H1 (cell line): ENCODE measurements around the gene ID1. TPM values are rescaled to one million over a fixed set of nuclear protein-coding genes. Genes with fewer than 3 reads are reported as not detected.

ENCODE experiments used
- BRCA1 ChIP-seq: IDR thresholded peaks from 2 replicates; pipeline ENCODE4 v1.6.1; 2012; ENCODE audit warnings: low read depth, low read length, improper control_type of control experiment
- FOSL1 ChIP-seq: IDR thresholded peaks from 2 replicates; pipeline ENCODE4 v1.6.1; 2011; ENCODE audit warnings: mild to moderate bottlenecking, low read depth, low read length, moderate library complexity; ENCODE audit not compliant: insufficient read depth
- POLR2A ChIP-seq, 2 experiments: IDR thresholded peaks; 1 replicate in 1 of 2; 2 replicates in 1 of 2; pipeline ENCODE4 v1.6.1; 2011; ENCODE audit warnings: low read depth in 2 of 2, low read length in 2 of 2, mild to moderate bottlenecking in 2 of 2; ENCODE audit errors: control extremely low read depth in 1 of 2
- ZNF274 ChIP-seq: IDR thresholded peaks from 2 replicates; pipeline ENCODE4 v1.7.0; 2012; ENCODE audit warnings: low read length, borderline replicate concordance; ENCODE audit errors: extremely low read depth
- polyA plus RNA-seq, 7 experiments: library from polyadenylated mRNA; depleted of rRNA in 3 of 7; stranded (reverse) in 5 of 7; unstranded in 2 of 7; fragments of >200 nt in 5 of 7; fragments of 200-250 nt in 2 of 7; gene quantifications; 1 replicate in 5 of 7; 2 replicates in 1 of 7; 4 replicates in 1 of 7; pipeline versions ENCODE4 v1.2.1 to v1.2.3, GENCODE V29; 2011 to 2013; ENCODE audit warnings: missing spikeins in 2 of 7, mixed read lengths in 2 of 7
- total RNA-seq: library from RNA; stranded (reverse); fragmentation: NEBNext Ultra II Directional; extraction: Animal tissue kit (Norgen Biotek cat#: 25700); gene quantifications from 2 replicates; pipeline ENCODE4 v1.2.1, GENCODE V29; 2021
- TF ChIP-seq, protein P1 (sequence below): fragments of 300-600 bp; sonication (generic); IDR thresholded peaks from 2 replicates; pipeline ENCODE4 v1.7.1; 2012; ENCODE audit warnings: low read length, moderate library complexity, mild to moderate bottlenecking, inconsistent platforms; ENCODE audit not compliant: insufficient replicate concordance

Gene ID1
- total and polyA plus RNA-seq, 2 of the 8 experiments (the other 6 are each of a cell fraction or from before 2014, with no cell fraction given): 120 to 357 TPM

- TF ChIP-seq, protein P1, sequence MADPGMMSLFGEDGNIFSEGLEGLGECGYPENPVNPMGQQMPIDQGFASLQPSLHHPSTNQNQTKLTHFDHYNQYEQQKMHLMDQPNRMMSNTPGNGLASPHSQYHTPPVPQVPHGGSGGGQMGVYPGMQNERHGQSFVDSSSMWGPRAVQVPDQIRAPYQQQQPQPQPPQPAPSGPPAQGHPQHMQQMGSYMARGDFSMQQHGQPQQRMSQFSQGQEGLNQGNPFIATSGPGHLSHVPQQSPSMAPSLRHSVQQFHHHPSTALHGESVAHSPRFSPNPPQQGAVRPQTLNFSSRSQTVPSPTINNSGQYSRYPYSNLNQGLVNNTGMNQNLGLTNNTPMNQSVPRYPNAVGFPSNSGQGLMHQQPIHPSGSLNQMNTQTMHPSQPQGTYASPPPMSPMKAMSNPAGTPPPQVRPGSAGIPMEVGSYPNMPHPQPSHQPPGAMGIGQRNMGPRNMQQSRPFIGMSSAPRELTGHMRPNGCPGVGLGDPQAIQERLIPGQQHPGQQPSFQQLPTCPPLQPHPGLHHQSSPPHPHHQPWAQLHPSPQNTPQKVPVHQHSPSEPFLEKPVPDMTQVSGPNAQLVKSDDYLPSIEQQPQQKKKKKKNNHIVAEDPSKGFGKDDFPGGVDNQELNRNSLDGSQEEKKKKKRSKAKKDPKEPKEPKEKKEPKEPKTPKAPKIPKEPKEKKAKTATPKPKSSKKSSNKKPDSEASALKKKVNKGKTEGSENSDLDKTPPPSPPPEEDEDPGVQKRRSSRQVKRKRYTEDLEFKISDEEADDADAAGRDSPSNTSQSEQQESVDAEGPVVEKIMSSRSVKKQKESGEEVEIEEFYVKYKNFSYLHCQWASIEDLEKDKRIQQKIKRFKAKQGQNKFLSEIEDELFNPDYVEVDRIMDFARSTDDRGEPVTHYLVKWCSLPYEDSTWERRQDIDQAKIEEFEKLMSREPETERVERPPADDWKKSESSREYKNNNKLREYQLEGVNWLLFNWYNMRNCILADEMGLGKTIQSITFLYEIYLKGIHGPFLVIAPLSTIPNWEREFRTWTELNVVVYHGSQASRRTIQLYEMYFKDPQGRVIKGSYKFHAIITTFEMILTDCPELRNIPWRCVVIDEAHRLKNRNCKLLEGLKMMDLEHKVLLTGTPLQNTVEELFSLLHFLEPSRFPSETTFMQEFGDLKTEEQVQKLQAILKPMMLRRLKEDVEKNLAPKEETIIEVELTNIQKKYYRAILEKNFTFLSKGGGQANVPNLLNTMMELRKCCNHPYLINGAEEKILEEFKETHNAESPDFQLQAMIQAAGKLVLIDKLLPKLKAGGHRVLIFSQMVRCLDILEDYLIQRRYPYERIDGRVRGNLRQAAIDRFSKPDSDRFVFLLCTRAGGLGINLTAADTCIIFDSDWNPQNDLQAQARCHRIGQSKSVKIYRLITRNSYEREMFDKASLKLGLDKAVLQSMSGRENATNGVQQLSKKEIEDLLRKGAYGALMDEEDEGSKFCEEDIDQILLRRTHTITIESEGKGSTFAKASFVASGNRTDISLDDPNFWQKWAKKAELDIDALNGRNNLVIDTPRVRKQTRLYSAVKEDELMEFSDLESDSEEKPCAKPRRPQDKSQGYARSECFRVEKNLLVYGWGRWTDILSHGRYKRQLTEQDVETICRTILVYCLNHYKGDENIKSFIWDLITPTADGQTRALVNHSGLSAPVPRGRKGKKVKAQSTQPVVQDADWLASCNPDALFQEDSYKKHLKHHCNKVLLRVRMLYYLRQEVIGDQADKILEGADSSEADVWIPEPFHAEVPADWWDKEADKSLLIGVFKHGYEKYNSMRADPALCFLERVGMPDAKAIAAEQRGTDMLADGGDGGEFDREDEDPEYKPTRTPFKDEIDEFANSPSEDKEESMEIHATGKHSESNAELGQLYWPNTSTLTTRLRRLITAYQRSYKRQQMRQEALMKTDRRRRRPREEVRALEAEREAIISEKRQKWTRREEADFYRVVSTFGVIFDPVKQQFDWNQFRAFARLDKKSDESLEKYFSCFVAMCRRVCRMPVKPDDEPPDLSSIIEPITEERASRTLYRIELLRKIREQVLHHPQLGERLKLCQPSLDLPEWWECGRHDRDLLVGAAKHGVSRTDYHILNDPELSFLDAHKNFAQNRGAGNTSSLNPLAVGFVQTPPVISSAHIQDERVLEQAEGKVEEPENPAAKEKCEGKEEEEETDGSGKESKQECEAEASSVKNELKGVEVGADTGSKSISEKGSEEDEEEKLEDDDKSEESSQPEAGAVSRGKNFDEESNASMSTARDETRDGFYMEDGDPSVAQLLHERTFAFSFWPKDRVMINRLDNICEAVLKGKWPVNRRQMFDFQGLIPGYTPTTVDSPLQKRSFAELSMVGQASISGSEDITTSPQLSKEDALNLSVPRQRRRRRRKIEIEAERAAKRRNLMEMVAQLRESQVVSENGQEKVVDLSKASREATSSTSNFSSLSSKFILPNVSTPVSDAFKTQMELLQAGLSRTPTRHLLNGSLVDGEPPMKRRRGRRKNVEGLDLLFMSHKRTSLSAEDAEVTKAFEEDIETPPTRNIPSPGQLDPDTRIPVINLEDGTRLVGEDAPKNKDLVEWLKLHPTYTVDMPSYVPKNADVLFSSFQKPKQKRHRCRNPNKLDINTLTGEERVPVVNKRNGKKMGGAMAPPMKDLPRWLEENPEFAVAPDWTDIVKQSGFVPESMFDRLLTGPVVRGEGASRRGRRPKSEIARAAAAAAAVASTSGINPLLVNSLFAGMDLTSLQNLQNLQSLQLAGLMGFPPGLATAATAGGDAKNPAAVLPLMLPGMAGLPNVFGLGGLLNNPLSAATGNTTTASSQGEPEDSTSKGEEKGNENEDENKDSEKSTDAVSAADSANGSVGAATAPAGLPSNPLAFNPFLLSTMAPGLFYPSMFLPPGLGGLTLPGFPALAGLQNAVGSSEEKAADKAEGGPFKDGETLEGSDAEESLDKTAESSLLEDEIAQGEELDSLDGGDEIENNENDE: no peak
- TF ChIP-seq POLR2A (IDR thresholded peaks at IDR 0.05; ENCODE audit: control extremely low read depth in 1 of 2, low read depth in 2 of 2, low read length in 2 of 2) (peak in 1 of 2 experiments; percentile 37; a peak in 1 of 3 replicates), FOSL1 (no peak), BRCA1 (no peak), ZNF274 (no peak)
- TF ChIP-seq, all 59 proteins: peak for 2
Measured at GRCh38 chr20:31566319-31566657, 38.8 kb upstream of the ID1 start (continued).
